HepG2 (cell line): ENCODE data around the gene AUNIP. TPM values are rescaled to one million over a fixed set of nuclear protein-coding genes. Genes with fewer than 3 reads are reported as not detected.
A peak's percentile ranks its signal among the peaks of the same experiment; 100 is the strongest.

Experiments used
- ATAD3A ChIP-seq: sonication (generic); formaldehyde crosslinking; IDR thresholded peaks from 2 replicates; pipeline ENCODE4 v1.4.0; 2020; ENCODE audit warnings: missing genetic modification reagents
- FLYWCH1 ChIP-seq: sonication (generic); formaldehyde crosslinking; IDR thresholded peaks from 2 replicates; pipeline ENCODE4 v1.8.1; 2023; ENCODE audit warnings: mild to moderate bottlenecking, missing genetic modification reagents
- GMEB2 ChIP-seq: IDR thresholded peaks from 2 replicates; pipeline ENCODE4 v1.6.1; 2016; ENCODE audit warnings: missing biosample characterization, missing genetic modification reagents, low read depth
- HDAC1 ChIP-seq: sonication (generic); formaldehyde crosslinking; IDR thresholded peaks from 2 replicates; pipeline ENCODE4 v1.5.1; 2020; ENCODE audit warnings: mild to moderate bottlenecking, missing genetic modification reagents
- KLF16 ChIP-seq, 2 experiments: sonication (generic) in 1 of 2; formaldehyde crosslinking in 1 of 2; IDR thresholded peaks; 2 replicates each; pipeline versions ENCODE4 v1.6.1 to v1.8.0; 2016 to 2023; ENCODE audit warnings: missing genetic modification reagents in 2 of 2, missing compliant biosample characterization in 1 of 2
- MAZ ChIP-seq, 2 experiments: sonication (generic) in 1 of 2; formaldehyde crosslinking in 1 of 2; IDR thresholded peaks; 2 replicates each; pipeline versions ENCODE4 v1.5.0 to v1.6.1; 2012 to 2020; ENCODE audit warnings: low read depth in 2 of 2, mild to moderate bottlenecking in 2 of 2, borderline replicate concordance in 1 of 2, improper control_type of control experiment in 1 of 2, low read length in 1 of 2, missing genetic modification reagents in 1 of 2, moderate library complexity in 1 of 2
- MED1 ChIP-seq: sonication (generic); formaldehyde crosslinking; IDR thresholded peaks from 2 replicates; pipeline ENCODE4 v1.4.0; 2020; ENCODE audit warnings: missing genetic modification reagents
- MLX ChIP-seq: IDR thresholded peaks from 2 replicates; pipeline ENCODE4 v1.6.1; 2016
- MTA3 ChIP-seq: sonication (generic); formaldehyde crosslinking; IDR thresholded peaks from 2 replicates; pipeline ENCODE4 v1.4.0; 2020; ENCODE audit warnings: missing genetic modification reagents
- MXI1 ChIP-seq: IDR thresholded peaks from 3 replicates; pipeline ENCODE4 v1.6.1; 2012; ENCODE audit warnings: low read depth, low read length, inconsistent platforms, borderline replicate concordance
- RAD21 ChIP-seq: fragments of 450-650 bp; formaldehyde crosslinking; IDR thresholded peaks from 2 replicates; pipeline ENCODE4 v1.5.0; 2020; ENCODE audit warnings: mild to moderate bottlenecking
- REPIN1 ChIP-seq: sonication (generic); formaldehyde crosslinking; IDR thresholded peaks from 2 replicates; pipeline ENCODE4 v1.8.0; 2022; ENCODE audit warnings: missing genetic modification reagents, low read depth, mild to moderate bottlenecking, borderline replicate concordance
- STAG1 ChIP-seq: sonication (generic); formaldehyde crosslinking; IDR thresholded peaks from 2 replicates; pipeline ENCODE4 v1.4.0; 2020; ENCODE audit warnings: missing genetic modification reagents
- TARDBP ChIP-seq: sonication (generic); formaldehyde crosslinking; IDR thresholded peaks from 2 replicates; pipeline ENCODE4 v1.8.0; 2022; ENCODE audit warnings: mild to moderate bottlenecking, missing genetic modification reagents
- ZFX ChIP-seq: sonication (generic); formaldehyde crosslinking; IDR thresholded peaks from 2 replicates; pipeline ENCODE4 v1.4.0; 2020; ENCODE audit warnings: mild to moderate bottlenecking, low read depth, missing genetic modification reagents, moderate library complexity
- ZNF142 ChIP-seq: sonication (generic); formaldehyde crosslinking; IDR thresholded peaks from 2 replicates; pipeline ENCODE4 v1.4.0; 2020; ENCODE audit warnings: missing genetic modification reagents
- ZNF547 ChIP-seq: sonication (generic); formaldehyde crosslinking; IDR thresholded peaks from 2 replicates; pipeline ENCODE4 v1.5.1; 2020; ENCODE audit warnings: mild to moderate bottlenecking, missing genetic modification reagents
- ZNF597 ChIP-seq: sonication (generic); formaldehyde crosslinking; IDR thresholded peaks from 2 replicates; pipeline ENCODE4 v1.5.0; 2020; ENCODE audit warnings: missing genetic modification reagents
- polyA plus RNA-seq, 8 experiments: library from polyadenylated mRNA; depleted of rRNA in 3 of 8; stranded (reverse) in 7 of 8; unstranded in 1 of 8; fragments of >200 nt; fragmentation: Illumina TruSeq in 4 of 8; extraction: Trizol in 4 of 8; gene quantifications; 2 replicates each; pipeline versions ENCODE4 v1.2.1 to v1.2.3, GENCODE V29; 2011 to 2016; ENCODE audit warnings: low read depth in 4 of 8, missing spikeins in 1 of 8, mixed read lengths in 1 of 8; ENCODE audit not compliant: insufficient read depth in 1 of 8
- total RNA-seq, 5 experiments: library from RNA; depleted of rRNA; stranded (reverse); fragments of >200 nt; fragmentation: Illumina TruSeq; extraction: Trizol; gene quantifications; 2 replicates each; pipeline ENCODE4 v1.2.3, GENCODE V29; 2016; ENCODE audit warnings: low read depth in 1 of 5

The AUNIP gene
- total and polyA plus RNA-seq, 2 of the 13 experiments (the other 11 are each of a cell fraction or from before 2014, with no cell fraction given): 3.8 to 12.3 TPM

DNA sequence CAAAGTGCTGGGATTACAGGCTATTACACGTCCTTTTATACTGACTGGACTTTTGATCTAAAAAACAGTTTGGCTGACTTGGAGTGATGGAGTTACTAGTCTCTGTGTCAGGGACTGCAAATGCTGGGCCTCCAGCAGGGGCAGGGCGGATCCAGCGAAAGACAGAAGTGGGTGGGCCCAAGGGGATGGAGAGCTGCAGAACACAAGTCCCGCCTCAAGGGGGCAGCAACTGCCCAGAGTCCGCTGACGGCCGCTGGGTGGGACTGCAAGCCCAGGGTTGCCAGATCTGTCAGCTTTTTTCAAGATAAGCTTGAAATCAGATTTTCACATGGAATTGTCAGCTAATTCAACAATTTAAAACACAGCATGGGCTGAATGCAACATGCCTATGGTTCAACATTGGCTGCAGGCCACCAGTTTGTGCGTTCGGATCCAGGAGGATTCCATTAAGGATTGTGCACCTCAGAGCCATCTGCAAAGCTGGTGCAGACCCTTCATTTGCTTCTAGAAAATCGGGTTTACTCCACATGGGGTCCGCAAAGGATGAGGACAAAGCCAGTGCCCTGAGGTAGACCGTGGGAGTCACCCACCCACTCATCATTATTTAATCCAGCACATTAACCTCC is 36.2 kb upstream of the AUNIP start (continued):
- peak; percentile 34; the same call in 1 of the 2 replicates for TF ChIP-seq ZFX (CRISPR knock-in tag)
- TF ChIP-seq ZNF597 (CRISPR knock-in tag): no peak
- peak; percentile 23; the same call in 1 of the 2 replicates for TF ChIP-seq MAZ (IDR thresholded peaks at IDR 0.05; ENCODE audit: borderline replicate concordance, low read depth, low read length)
- TF ChIP-seq MAZ (CRISPR knock-in tag; IDR thresholded peaks at IDR 0.05; ENCODE audit: low read depth): no peak
- TF ChIP-seq KLF16 (CRISPR knock-in tag; IDR thresholded peaks at IDR 0.05): peak in 1 of 2 experiments; percentile 33; a peak in 1 of 4 replicates
- peak; percentile 98 for TF ChIP-seq RAD21
- no peak for TF ChIP-seq ZNF547
- 0 out of 3 replicates have a peak, but pooled peaks have one; percentile 48 for TF ChIP-seq MXI1
- TF ChIP-seq ATAD3A: no peak
- TF ChIP-seq REPIN1 (CRISPR knock-in tag): peak; percentile 73; the same call in 1 of the 2 replicates
- TF ChIP-seq ZNF142 (CRISPR knock-in tag): no peak
- TF ChIP-seq STAG1: peak; percentile 95
- 0 out of 2 replicates have a peak, but pooled peaks have one; percentile 29 for TF ChIP-seq MED1 (CRISPR knock-in tag)
- TF ChIP-seq MLX (CRISPR knock-in tag): no peak
- no peak for TF ChIP-seq HDAC1 (CRISPR knock-in tag)
- no peak for TF ChIP-seq FLYWCH1 (CRISPR knock-in tag)
- TF ChIP-seq GMEB2: no peak
- TF ChIP-seq MTA3 (CRISPR knock-in tag): no peak
- TF ChIP-seq TARDBP (CRISPR knock-in tag): peak; percentile 61; the same call in 1 of the 2 replicates
